Measurements from ENCODE around the gene MAGI2.

The MAGI2 gene

DNA sequence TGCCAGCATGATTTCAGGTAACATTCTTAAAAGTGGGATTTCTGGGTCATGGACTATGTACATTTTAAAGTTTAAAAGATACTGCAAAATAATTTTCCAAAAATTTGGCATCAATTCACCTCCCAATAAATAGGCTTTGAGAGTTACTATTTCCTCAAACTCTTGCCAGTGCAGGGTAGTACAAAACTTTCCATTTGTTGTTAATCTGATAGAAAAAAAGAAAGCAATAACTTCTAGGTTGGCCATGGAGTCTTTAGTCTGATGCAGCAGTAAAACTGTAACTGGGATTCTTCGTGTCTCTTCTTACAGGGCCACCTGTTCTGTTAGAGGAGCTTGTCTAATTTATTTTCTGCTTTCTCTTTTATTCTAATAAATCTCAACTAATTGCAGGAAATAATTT, 241.1 kb downstream of the MAGI2 start:
- Histone ChIP-seq H3K4me3 (ENCODE audit: low read length) (no peak overlapping the region), H3K36me3 (ENCODE audit: control insufficient read depth, insufficient read depth, low read length, severe bottlenecking) (no peaks in the 10 kb centered on the region), H3K27me3 (replicated peaks; ENCODE audit: control insufficient read depth, insufficient read depth, low read length) (no peaks in the 10 kb centered on the region), H3K9ac (ENCODE audit: low read length) (no peak overlapping the region), H3K4me1 (ENCODE audit: control insufficient read depth, insufficient read depth, low read length) (no peaks in the 10 kb centered on the region), H3K9me3 (ENCODE audit: control insufficient read depth, low read length) (no peaks in the 10 kb centered on the region)
- DNase-seq (ENCODE audit: low read depth), result no peak

GRCh38 chr7:79211724-79212123, 241.7 kb downstream of the MAGI2 start:
- DNase-seq (ENCODE audit: low read depth), result peak; percentile 28
- H3K4me1 ChIP-seq (ENCODE audit: control insufficient read depth, insufficient read depth, low read length), result no peaks in the 10 kb centered on the region
- no peak overlapping the region for H3K4me3 ChIP-seq (ENCODE audit: low read length)
- no peaks in the 10 kb centered on the region for H3K36me3 ChIP-seq (ENCODE audit: control insufficient read depth, insufficient read depth, low read length, severe bottlenecking)
- H3K27me3 ChIP-seq (replicated peaks; ENCODE audit: control insufficient read depth, insufficient read depth, low read length), result no peaks in the 10 kb centered on the region
- no peak overlapping the region for H3K9ac ChIP-seq (ENCODE audit: low read length)
- H3K9me3 ChIP-seq (ENCODE audit: control insufficient read depth, low read length), result no peaks in the 10 kb centered on the region

DNA sequence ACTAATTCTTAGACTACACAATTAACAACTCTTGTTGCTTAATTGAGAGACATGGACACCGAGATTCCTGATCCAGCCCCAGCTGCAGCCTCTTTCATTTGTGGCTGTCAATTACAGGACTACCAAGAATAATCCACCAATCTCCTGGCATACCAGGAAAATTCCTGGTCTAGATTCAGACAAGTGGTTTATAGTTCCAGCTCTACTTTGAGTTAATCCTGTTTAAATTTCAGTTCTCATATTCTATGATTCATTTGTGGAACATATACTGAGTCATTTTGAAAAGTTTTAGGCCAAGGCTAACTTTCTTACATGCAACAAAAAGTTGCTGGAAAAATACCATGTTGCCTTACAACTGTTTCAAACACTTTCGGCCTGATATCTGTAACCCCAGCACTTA, 253.5 kb downstream of the MAGI2 start:
- peaks cover 8% of the 10 kb centered on the region for H3K4me1 ChIP-seq (ENCODE audit: control insufficient read depth, insufficient read depth, low read length)
- H3K9ac ChIP-seq (ENCODE audit: low read length), result no peak overlapping the region
- H3K9me3 ChIP-seq (ENCODE audit: control insufficient read depth, low read length), result no peaks in the 10 kb centered on the region
- peak; percentile 55 for DNase-seq (ENCODE audit: low read depth)
- no peak overlapping the region for H3K4me3 ChIP-seq (ENCODE audit: low read length)
- no peaks in the 10 kb centered on the region for H3K36me3 ChIP-seq (ENCODE audit: control insufficient read depth, insufficient read depth, low read length, severe bottlenecking)
- no peaks in the 10 kb centered on the region for H3K27me3 ChIP-seq (replicated peaks; ENCODE audit: control insufficient read depth, insufficient read depth, low read length)

GRCh38 chr7:79199266-79199665, 254.2 kb downstream of the MAGI2 start:
- H3K4me1 ChIP-seq (ENCODE audit: control insufficient read depth, insufficient read depth, low read length), result peaks cover 8% of the 10 kb centered on the region
- DNase-seq (ENCODE audit: low read depth), result peak; percentile 10
- no peak overlapping the region for H3K9ac ChIP-seq (ENCODE audit: low read length)
- no peaks in the 10 kb centered on the region for H3K27me3 ChIP-seq (replicated peaks; ENCODE audit: control insufficient read depth, insufficient read depth, low read length)
- no peaks in the 10 kb centered on the region for H3K36me3 ChIP-seq (ENCODE audit: control insufficient read depth, insufficient read depth, low read length, severe bottlenecking)
- no peak overlapping the region for H3K4me3 ChIP-seq (ENCODE audit: low read length)
- H3K9me3 ChIP-seq (ENCODE audit: control insufficient read depth, low read length), result no peaks in the 10 kb centered on the region

GRCh38 chr7:79185605-79186004, 267.9 kb downstream of the MAGI2 start:
- no peak for DNase-seq (ENCODE audit: low read depth)
- Histone ChIP-seq H3K9me3 (ENCODE audit: control insufficient read depth, low read length) (no peaks in the 10 kb centered on the region), H3K9ac (ENCODE audit: low read length) (no peak overlapping the region), H3K36me3 (ENCODE audit: control insufficient read depth, insufficient read depth, low read length, severe bottlenecking) (no peaks in the 10 kb centered on the region), H3K27me3 (replicated peaks; ENCODE audit: control insufficient read depth, insufficient read depth, low read length) (no peaks in the 10 kb centered on the region), H3K4me3 (ENCODE audit: low read length) (no peak overlapping the region), H3K4me1 (ENCODE audit: control insufficient read depth, insufficient read depth, low read length) (no peaks in the 10 kb centered on the region)

- no peaks in the 10 kb centered on the region for H3K4me1 ChIP-seq (ENCODE audit: control insufficient read depth, insufficient read depth, low read length)
- DNase-seq (ENCODE audit: low read depth), result peak; percentile 27
These were observed 271.2 kb downstream of the MAGI2 start for GRCh38 chr7:79182283-79182682.

DNA sequence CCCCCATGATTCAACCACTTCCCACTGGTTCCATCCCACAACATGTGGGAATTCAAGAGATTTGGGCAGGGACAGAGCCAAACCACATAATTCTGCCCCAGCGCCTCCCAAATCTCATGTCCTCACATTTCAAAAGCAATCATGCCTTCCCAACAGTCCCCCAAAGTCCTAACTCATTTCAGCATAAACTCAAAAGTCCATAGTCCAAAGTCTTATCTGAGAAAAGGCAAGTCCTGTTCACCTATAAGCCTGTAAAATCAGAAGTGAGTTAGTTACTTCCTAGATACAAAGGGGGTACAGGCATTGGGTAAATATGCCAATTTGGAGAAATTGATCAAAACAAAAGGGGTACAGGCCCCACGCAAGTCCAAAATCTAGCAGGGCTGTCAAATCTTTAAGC, 272.9 kb downstream of the MAGI2 start:
- H3K4me1 ChIP-seq (ENCODE audit: control insufficient read depth, insufficient read depth, low read length), result no peaks in the 10 kb centered on the region
- no peaks in the 10 kb centered on the region for H3K27me3 ChIP-seq (replicated peaks; ENCODE audit: control insufficient read depth, insufficient read depth, low read length)
- H3K36me3 ChIP-seq (ENCODE audit: control insufficient read depth, insufficient read depth, low read length, severe bottlenecking), result no peaks in the 10 kb centered on the region
- H3K9ac ChIP-seq (ENCODE audit: low read length), result no peak overlapping the region
- no peak for DNase-seq (ENCODE audit: low read depth)
- H3K9me3 ChIP-seq (ENCODE audit: control insufficient read depth, low read length), result no peaks in the 10 kb centered on the region
- H3K4me3 ChIP-seq (ENCODE audit: low read length), result no peak overlapping the region

More at GRCh38 chr7:79182283-79182682, 271.2 kb downstream of the MAGI2 start:
- H3K27me3 ChIP-seq (replicated peaks; ENCODE audit: control insufficient read depth, insufficient read depth, low read length), result no peaks in the 10 kb centered on the region
- H3K4me3 ChIP-seq (ENCODE audit: low read length), result no peak overlapping the region
- H3K9ac ChIP-seq (ENCODE audit: low read length), result no peak overlapping the region
- H3K9me3 ChIP-seq (ENCODE audit: control insufficient read depth, low read length), result no peaks in the 10 kb centered on the region
- H3K36me3 ChIP-seq (ENCODE audit: control insufficient read depth, insufficient read depth, low read length, severe bottlenecking), result no peaks in the 10 kb centered on the region

DNA sequence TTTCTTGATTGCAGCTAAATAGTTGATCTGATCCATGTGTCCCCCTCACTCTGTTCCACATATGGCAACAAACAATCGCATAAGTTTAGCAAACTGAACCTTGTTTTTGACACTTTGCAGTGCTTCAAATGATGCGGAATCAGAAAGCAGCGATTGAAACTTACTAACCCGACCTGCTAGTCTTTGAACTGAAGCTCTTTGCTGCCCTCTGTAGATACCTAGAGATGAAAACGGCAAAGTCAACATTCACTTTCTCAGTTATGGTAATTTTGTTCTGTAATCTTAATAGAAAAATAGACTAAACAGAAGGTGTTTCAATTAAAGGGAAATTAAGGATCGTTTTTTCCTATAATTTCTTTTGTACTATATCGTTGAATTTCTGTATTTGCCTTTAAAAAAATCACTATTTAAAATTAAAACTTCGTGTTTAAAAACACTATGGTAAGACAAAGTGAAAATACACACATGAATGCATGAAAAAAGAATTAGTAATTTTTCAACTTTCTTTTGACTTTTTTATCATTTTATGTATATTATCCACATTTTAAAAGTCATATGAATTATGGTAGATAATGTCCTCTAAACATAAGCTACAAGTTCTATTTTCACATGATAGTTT, 276.5 kb downstream of the MAGI2 start:
- no peaks in the 10 kb centered on the region for H3K4me1 ChIP-seq (ENCODE audit: control insufficient read depth, insufficient read depth, low read length)
- DNase-seq (ENCODE audit: low read depth), result peak; percentile 82
- H3K27me3 ChIP-seq (replicated peaks; ENCODE audit: control insufficient read depth, insufficient read depth, low read length), result no peaks in the 10 kb centered on the region
- no peaks in the 10 kb centered on the region for H3K9me3 ChIP-seq (ENCODE audit: control insufficient read depth, low read length)
- H3K36me3 ChIP-seq (ENCODE audit: control insufficient read depth, insufficient read depth, low read length, severe bottlenecking), result no peaks in the 10 kb centered on the region
- peak overlapping the region; percentile 14 for H3K4me3 ChIP-seq (ENCODE audit: low read length)
- H3K9ac ChIP-seq (ENCODE audit: low read length), result no peak overlapping the region

- DNase-seq (ENCODE audit: low read depth), result no peak
- Histone ChIP-seq H3K36me3 (ENCODE audit: control insufficient read depth, insufficient read depth, low read length, severe bottlenecking) (no peaks in the 10 kb centered on the region), H3K9ac (ENCODE audit: low read length) (no peak overlapping the region), H3K4me3 (ENCODE audit: low read length) (no peak overlapping the region), H3K4me1 (ENCODE audit: control insufficient read depth, insufficient read depth, low read length) (no peaks in the 10 kb centered on the region), H3K9me3 (ENCODE audit: control insufficient read depth, low read length) (no peaks in the 10 kb centered on the region), H3K27me3 (replicated peaks; ENCODE audit: control insufficient read depth, insufficient read depth, low read length) (no peaks in the 10 kb centered on the region)
These were observed 278.1 kb downstream of the MAGI2 start for GRCh38 chr7:79175374-79175773.

GRCh38 chr7:79165225-79165624, 288.2 kb downstream of the MAGI2 start:
- no peak for DNase-seq (ENCODE audit: low read depth)

DNA sequence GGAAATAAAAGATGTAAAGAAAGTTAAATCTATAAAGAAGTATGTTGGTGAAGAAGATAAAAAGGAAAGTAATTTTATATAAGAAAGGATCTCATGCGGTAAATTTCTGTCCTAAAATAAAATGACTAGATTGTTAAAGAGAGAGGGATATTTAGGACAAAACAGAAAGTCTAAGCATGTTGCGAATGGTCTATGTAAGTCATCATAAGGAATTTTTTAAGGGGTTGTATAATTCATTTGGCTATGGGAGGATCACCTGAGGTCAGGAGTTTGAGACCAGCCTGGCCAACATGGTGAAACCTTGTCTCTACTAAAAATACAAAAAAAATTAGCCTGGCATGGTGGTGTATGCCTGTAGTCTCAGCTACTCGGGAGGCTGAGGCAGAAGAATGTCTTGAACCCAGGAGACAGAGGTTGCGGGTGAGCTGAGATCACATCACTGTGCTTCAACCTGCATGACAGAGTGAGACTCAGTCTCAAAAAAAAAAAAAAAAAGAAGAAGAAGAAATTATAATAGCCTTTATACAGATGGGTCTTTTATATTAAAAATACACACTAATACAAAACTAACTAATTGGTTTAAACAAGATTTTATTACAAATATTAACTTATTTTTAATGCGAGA, 294.3 kb downstream of the MAGI2 start:
- Histone ChIP-seq H3K9ac (ENCODE audit: low read length) (no peak overlapping the region), H3K36me3 (ENCODE audit: control insufficient read depth, insufficient read depth, low read length, severe bottlenecking) (no peaks in the 10 kb centered on the region), H3K9me3 (ENCODE audit: control insufficient read depth, low read length) (peaks cover 9% of the 10 kb centered on the region), H3K4me3 (ENCODE audit: low read length) (no peak overlapping the region), H3K4me1 (ENCODE audit: control insufficient read depth, insufficient read depth, low read length) (no peaks in the 10 kb centered on the region), H3K27me3 (replicated peaks; ENCODE audit: control insufficient read depth, insufficient read depth, low read length) (no peaks in the 10 kb centered on the region)
- DNase-seq (ENCODE audit: low read depth), result no peak

More at GRCh38 chr7:79165225-79165624, 288.2 kb downstream of the MAGI2 start:
- Histone ChIP-seq H3K36me3 (ENCODE audit: control insufficient read depth, insufficient read depth, low read length, severe bottlenecking) (no peaks in the 10 kb centered on the region), H3K4me1 (ENCODE audit: control insufficient read depth, insufficient read depth, low read length) (no peaks in the 10 kb centered on the region), H3K27me3 (replicated peaks; ENCODE audit: control insufficient read depth, insufficient read depth, low read length) (no peaks in the 10 kb centered on the region), H3K9ac (ENCODE audit: low read length) (no peak overlapping the region), H3K4me3 (ENCODE audit: low read length) (no peak overlapping the region), H3K9me3 (ENCODE audit: control insufficient read depth, low read length) (no peaks in the 10 kb centered on the region)

- Histone ChIP-seq H3K27me3 (replicated peaks; ENCODE audit: control insufficient read depth, insufficient read depth, low read length) (no peaks in the 10 kb centered on the region), H3K9ac (ENCODE audit: low read length) (no peak overlapping the region), H3K9me3 (ENCODE audit: control insufficient read depth, low read length) (peaks cover 9% of the 10 kb centered on the region), H3K36me3 (ENCODE audit: control insufficient read depth, insufficient read depth, low read length, severe bottlenecking) (no peaks in the 10 kb centered on the region), H3K4me3 (ENCODE audit: low read length) (no peak overlapping the region), H3K4me1 (ENCODE audit: control insufficient read depth, insufficient read depth, low read length) (no peaks in the 10 kb centered on the region)
- DNase-seq (ENCODE audit: low read depth), result no peak
These were observed 296.2 kb downstream of the MAGI2 start for GRCh38 chr7:79157281-79157680.

Measured in adipocyte (in vitro differentiated cells).